Measurements from ENCODE around the gene SLC1A5. TPM values are rescaled to one million over a fixed set of nuclear protein-coding genes. Genes with fewer than 3 reads are reported as not detected.

The SLC1A5 gene
- total RNA-seq, 1 donor from 2014 or later = 5.9 TPM

- H3K27ac ChIP-seq (replicated peaks) = no peak overlapping the region
- H3K4me3 ChIP-seq = no peak overlapping the region
- no peak for TF ChIP-seq CTCF (IDR thresholded peaks at IDR 0.05; ENCODE audit: borderline replicate concordance)
- intact Hi-C loops (cut with micrococcal nuclease) = loop anchor here (5.0 kb wide), 1 partner anchor 86 kb away; no protein-coding TSS in a partner anchor
- no peak for DNase-seq
- peaks cover 30% of the 10 kb centered on the region for H3K36me3 ChIP-seq
- H3K4me1 ChIP-seq = peaks cover 14% of the 10 kb centered on the region
- no peaks in the 10 kb centered on the region for H3K27me3 ChIP-seq (ENCODE audit: low read depth)
- no peaks in the 10 kb centered on the region for H3K9me3 ChIP-seq (replicated peaks)
These were observed 31.9 kb downstream of the SLC1A5 start for GRCh38 chr19:46756544-46756888.

GRCh38 chr19:46755853-46756543 is 32.4 kb downstream of the SLC1A5 start:
- no peak for DNase-seq
- peaks cover 14% of the 10 kb centered on the region for H3K4me1 ChIP-seq
- H3K27ac ChIP-seq (replicated peaks) = no peak overlapping the region

GRCh38 chr19:46755077-46755852 is 33.1 kb downstream of the SLC1A5 start:
- Histone ChIP-seq H3K36me3 (peaks cover 34% of the 10 kb centered on the region), H3K27me3 (ENCODE audit: low read depth) (no peaks in the 10 kb centered on the region), H3K4me3 (no peak overlapping the region), H3K4me1 (peaks cover 12% of the 10 kb centered on the region), H3K27ac (replicated peaks) (no peak overlapping the region), H3K9me3 (replicated peaks) (no peaks in the 10 kb centered on the region)
- intact Hi-C loops (cut with micrococcal nuclease) = loop anchor here (5.0 kb wide), 1 partner anchor 87 kb away; no protein-coding TSS in a partner anchor
- no peak for DNase-seq
- no peak for TF ChIP-seq CTCF (IDR thresholded peaks at IDR 0.05; ENCODE audit: borderline replicate concordance)

More at GRCh38 chr19:46755853-46756543, 32.4 kb downstream of the SLC1A5 start:
- no peak overlapping the region for H3K4me3 ChIP-seq
- no peaks in the 10 kb centered on the region for H3K9me3 ChIP-seq (replicated peaks)
- H3K27me3 ChIP-seq (ENCODE audit: low read depth) = no peaks in the 10 kb centered on the region
- peaks cover 32% of the 10 kb centered on the region for H3K36me3 ChIP-seq
- no peak for TF ChIP-seq CTCF (IDR thresholded peaks at IDR 0.05; ENCODE audit: borderline replicate concordance)
- intact Hi-C loops (cut with micrococcal nuclease) = loop anchor here (5.0 kb wide), 1 partner anchor 86 kb away; no protein-coding TSS in a partner anchor

- DNase-seq = peak; percentile 41
- Histone ChIP-seq H3K4me3 (no peak overlapping the region), H3K36me3 (peaks cover 43% of the 10 kb centered on the region), H3K27ac (replicated peaks) (no peak overlapping the region), H3K27me3 (ENCODE audit: low read depth) (no peaks in the 10 kb centered on the region), H3K4me1 (peaks cover 9% of the 10 kb centered on the region), H3K9me3 (replicated peaks) (no peaks in the 10 kb centered on the region)
- TF ChIP-seq CTCF (IDR thresholded peaks at IDR 0.05; ENCODE audit: borderline replicate concordance) = peak; percentile 63
- intact Hi-C loops (cut with micrococcal nuclease) = no loop called here
These were observed 34.8 kb downstream of the SLC1A5 start for GRCh38 chr19:46753420-46754155.

- Histone ChIP-seq H3K36me3 (peaks cover 22% of the 10 kb centered on the region), H3K4me1 (peaks cover 34% of the 10 kb centered on the region), H3K27me3 (ENCODE audit: low read depth) (no peaks in the 10 kb centered on the region), H3K27ac (replicated peaks) (no peak overlapping the region), H3K9me3 (replicated peaks) (no peaks in the 10 kb centered on the region), H3K4me3 (no peak overlapping the region)
- peak; percentile 59 for DNase-seq
- peak; percentile 79 for TF ChIP-seq CTCF (IDR thresholded peaks at IDR 0.05; ENCODE audit: borderline replicate concordance)
- intact Hi-C loops (cut with micrococcal nuclease) = no loop called here
These were observed 39.9 kb downstream of the SLC1A5 start for GRCh38 chr19:46748325-46749109.
